Measurements from ENCODE around the gene PEF1.
A peak's percentile ranks its signal among the peaks of the same experiment; 100 is the strongest.

The PEF1 gene

GRCh38 chr1:31652891-31653499, 8.3 kb upstream of the PEF1 start:
- no peak for DNase-seq

- no peak for DNase-seq
Measured at GRCh38 chr1:31651766-31652165, 7.1 kb upstream of the PEF1 start.

- no peak for DNase-seq
Measured at GRCh38 chr1:31651089-31651420, 6.4 kb upstream of the PEF1 start.

- DNase-seq, result no peak
Measured at GRCh38 chr1:31650161-31651088, 5.7 kb upstream of the PEF1 start.

GRCh38 chr1:31648641-31649357, 4.1 kb upstream of the PEF1 start:
- no peak for DNase-seq

GRCh38 chr1:31648190-31648589, 3.5 kb upstream of the PEF1 start:
- DNase-seq, result no peak

- DNase-seq, result no peak
Measured at GRCh38 chr1:31647106-31647505, 2.4 kb upstream of the PEF1 start.

GRCh38 chr1:31646259-31646960, 1.7 kb upstream of the PEF1 start:
- DNase-seq, result no peak

GRCh38 chr1:31645274-31645568, 545 bp upstream of the PEF1 start:
- no peak for DNase-seq

- peak; percentile 12 for DNase-seq
Measured at GRCh38 chr1:31643976-31644559, 608 bp downstream of the PEF1 start.

GRCh38 chr1:31642897-31643296, 1.8 kb downstream of the PEF1 start:
- DNase-seq, result no peak

GRCh38 chr1:31642366-31642765, 2.3 kb downstream of the PEF1 start:
- no peak for DNase-seq

- DNase-seq, result no peak
Measured at GRCh38 chr1:31640964-31641363, 3.7 kb downstream of the PEF1 start.

GRCh38 chr1:31640179-31640578, 4.5 kb downstream of the PEF1 start:
- DNase-seq, result no peak

- DNase-seq, result peak; percentile 33
Measured at GRCh38 chr1:31639543-31639942, 5.1 kb downstream of the PEF1 start.

- no peak for DNase-seq
Measured at GRCh38 chr1:31637915-31638673, 6.6 kb downstream of the PEF1 start.

- DNase-seq, result peak; percentile 72
Measured at GRCh38 chr1:31633117-31633516, 11.6 kb downstream of the PEF1 start.

GRCh38 chr1:31632649-31633048, 12.0 kb downstream of the PEF1 start:
- no peak for DNase-seq

GRCh38 chr1:31628931-31629556, 15.6 kb downstream of the PEF1 start:
- DNase-seq, result no peak

- no peak for DNase-seq
Measured at GRCh38 chr1:31627930-31628559, 16.6 kb downstream of the PEF1 start.

- DNase-seq, result no peak
Measured at GRCh38 chr1:31627301-31627929, 17.3 kb downstream of the PEF1 start.

Measured in hematopoietic multipotent progenitor cell treated with erythropoietin and hydrocortisone succinate and interleukin-3 and kit ligand, for 6 days (in vitro differentiated cells).